Esophagus squamous epithelium (tissue), 5 donors: ENCODE data around the gene ILRUN. TPM values are rescaled to one million over a fixed set of nuclear protein-coding genes. Genes with fewer than 3 reads are reported as not detected.

Experiments used
- DNase-seq: peaks from one replicate; lab custom pipeline; 2025; lab: John Stamatoyannopoulos, UW
- H3K27ac ChIP-seq, 4 donors: fragments of 200-600 bp; sonication (generic); one replicate each; pipeline ENCODE4 v1.5.1; 2016 to 2019; ENCODE audit warnings: mild to moderate bottlenecking in 1 of 4
- H3K27me3 ChIP-seq, 4 donors: fragments of 200-600 bp; sonication (generic); 1 replicate in 3 of 4; 2 replicates in 1 of 4; pipeline versions ENCODE4 v1.5.1 to v1.6.0; 2017 to 2021; ENCODE audit warnings: antibody characterized with exemption in 1 of 4
- H3K36me3 ChIP-seq, 3 donors: fragments of 200-600 bp; sonication (generic); one replicate each; pipeline ENCODE4 v1.5.1; 2016 to 2019
- H3K4me1 ChIP-seq, 3 donors: fragments of 200-600 bp; sonication (generic); one replicate each; pipeline ENCODE4 v1.5.1; 2017 to 2019
- H3K4me3 ChIP-seq, 4 donors: fragments of 200-600 bp; sonication (generic); 1 replicate in 3 of 4; 2 replicates in 1 of 4; pipeline ENCODE4 v1.5.1; 2016 to 2019; ENCODE audit warnings: mild to moderate bottlenecking in 2 of 4, moderate library complexity in 1 of 4
- H3K9me3 ChIP-seq, 3 donors: fragments of 200-600 bp; sonication (generic); one replicate each; pipeline ENCODE4 v1.5.1; 2016 to 2019
- POLR2A ChIP-seq, 4 donors: fragments of 450-650 bp; IDR thresholded peaks; one replicate each; pipeline ENCODE4 v1.6.1; 2017; ENCODE audit warnings: antibody characterized with exemption in 4 of 4, mild to moderate bottlenecking in 4 of 4, moderate library complexity in 3 of 4
- WGBS, 2 donors: methylation state at CpG; one replicate each; pipeline ENCODE4 v1.1.5; 2018; 5-methylcytosine and 5-hydroxymethylcytosine counted together
- intact Hi-C: fragments of 100-400 bp; cut with DNase I; formaldehyde crosslinking; loops from one replicate; pipeline ENCODE4 v1.15.0; 2022
- total RNA-seq, 4 donors: library from RNA; depleted of rRNA; stranded (reverse); fragments of >200 nt; gene quantifications; one replicate each; pipeline ENCODE4 v1.1.0, GENCODE V29; 2016
- TF ChIP-seq, protein P1 (sequence below), 6 experiments: fragments of 450-650 bp in 4 of 6; fragments of 200-600 bp in 2 of 6; sonication (generic) in 2 of 6; IDR thresholded peaks; one replicate each; pipeline ENCODE4 v1.5.1; 2016 to 2019; ENCODE audit warnings: antibody characterized with exemption in 6 of 6, mild to moderate bottlenecking in 4 of 6, moderate library complexity in 4 of 6
- donor health status: DM: yes; HTN: yes; CAD: no.

ILRUN gene
- total RNA-seq, 4 donors from 2014 or later = 43.8 to 52.8 (median 50.0) TPM

DNA sequence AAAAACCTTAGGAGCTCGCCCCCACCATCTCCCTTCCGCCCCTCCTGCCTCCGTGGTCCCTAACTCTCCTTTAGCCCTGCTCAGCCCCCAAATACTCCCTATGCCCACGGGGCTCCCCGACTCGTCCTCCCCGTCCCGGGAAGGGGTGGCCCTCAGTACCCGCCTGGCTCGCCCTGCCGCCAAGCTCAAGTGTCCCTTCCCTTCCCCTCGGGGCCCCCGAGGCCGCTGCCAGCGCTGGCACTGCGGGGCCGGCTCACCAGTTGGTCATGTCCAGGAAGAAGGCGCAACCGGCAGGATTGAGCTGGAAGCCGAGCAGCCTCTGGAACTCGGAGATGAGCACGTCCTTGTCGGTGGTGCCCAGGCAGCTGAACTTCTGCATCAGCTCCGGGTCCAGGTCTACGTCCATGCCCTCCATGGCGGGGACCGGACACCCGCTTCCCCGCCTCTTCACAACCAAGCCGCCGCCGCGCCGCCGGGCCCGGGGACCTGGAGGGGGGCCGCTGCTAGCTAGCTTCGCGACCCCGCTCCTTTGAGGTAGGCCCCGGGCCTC, 303 bp downstream of the ILRUN start:
- Histone ChIP-seq H3K4me1 (peaks cover 8 to 58% (median 29%) of the 10 kb centered on the region in 3 donors), H3K36me3 (no peaks in the 10 kb centered on the region), H3K4me3 (peak overlapping the region; percentile 78 to 98 (median 92)), H3K27me3 (no peaks in the 10 kb centered on the region), H3K9me3 (no peaks in the 10 kb centered on the region), H3K27ac (peak overlapping the region; percentile 96 to 98 (median 97))
- 0 to 1% methylated on average over 4 to 9 of the region's 41 CpGs for WGBS, 2 donors
- no peak for DNase-seq
- intact Hi-C loops = no loop called here
- TF ChIP-seq POLR2A (IDR thresholded peaks at IDR 0.05) = no peak
- TF ChIP-seq, protein P1, sequence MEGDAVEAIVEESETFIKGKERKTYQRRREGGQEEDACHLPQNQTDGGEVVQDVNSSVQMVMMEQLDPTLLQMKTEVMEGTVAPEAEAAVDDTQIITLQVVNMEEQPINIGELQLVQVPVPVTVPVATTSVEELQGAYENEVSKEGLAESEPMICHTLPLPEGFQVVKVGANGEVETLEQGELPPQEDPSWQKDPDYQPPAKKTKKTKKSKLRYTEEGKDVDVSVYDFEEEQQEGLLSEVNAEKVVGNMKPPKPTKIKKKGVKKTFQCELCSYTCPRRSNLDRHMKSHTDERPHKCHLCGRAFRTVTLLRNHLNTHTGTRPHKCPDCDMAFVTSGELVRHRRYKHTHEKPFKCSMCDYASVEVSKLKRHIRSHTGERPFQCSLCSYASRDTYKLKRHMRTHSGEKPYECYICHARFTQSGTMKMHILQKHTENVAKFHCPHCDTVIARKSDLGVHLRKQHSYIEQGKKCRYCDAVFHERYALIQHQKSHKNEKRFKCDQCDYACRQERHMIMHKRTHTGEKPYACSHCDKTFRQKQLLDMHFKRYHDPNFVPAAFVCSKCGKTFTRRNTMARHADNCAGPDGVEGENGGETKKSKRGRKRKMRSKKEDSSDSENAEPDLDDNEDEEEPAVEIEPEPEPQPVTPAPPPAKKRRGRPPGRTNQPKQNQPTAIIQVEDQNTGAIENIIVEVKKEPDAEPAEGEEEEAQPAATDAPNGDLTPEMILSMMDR (IDR thresholded peaks at IDR 0.05) = no peak

DNA sequence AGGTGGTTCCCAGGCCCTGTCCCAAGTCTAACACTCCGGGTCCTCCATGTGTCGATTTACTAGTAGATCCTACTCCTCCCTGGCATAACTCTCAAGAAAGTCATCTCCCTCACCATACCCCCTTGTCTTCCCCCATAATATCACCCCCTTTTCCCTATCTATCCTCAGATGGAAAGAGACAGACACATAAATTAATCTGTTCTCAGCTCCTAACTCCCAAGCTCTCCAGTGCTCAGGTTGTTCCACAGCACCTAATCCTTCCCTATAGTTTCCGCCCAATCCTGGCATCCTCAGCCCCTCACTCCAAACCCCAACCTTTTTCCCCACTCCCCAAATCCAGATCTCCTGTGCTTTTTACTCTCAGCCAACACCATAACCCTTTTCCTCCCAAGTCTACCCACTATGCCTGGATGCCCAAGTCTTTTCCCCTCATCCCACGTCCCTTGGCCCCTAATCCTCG, 808 bp downstream of the ILRUN start:
- Histone ChIP-seq H3K27me3 (no peaks in the 10 kb centered on the region), H3K36me3 (no peaks in the 10 kb centered on the region), H3K27ac (peak overlapping the region; percentile 96 to 98 (median 97)), H3K4me1 (peaks cover 8 to 63% (median 29%) of the 10 kb centered on the region in 3 donors), H3K9me3 (no peaks in the 10 kb centered on the region), H3K4me3 (peak overlapping the region; percentile 78 to 98 (median 92))
- TF ChIP-seq, protein P1 (IDR thresholded peaks at IDR 0.05) = no peak
- TF ChIP-seq POLR2A (IDR thresholded peaks at IDR 0.05) = no peak
- WGBS, 2 donors = 6 to 8% methylated on average over 5 of the region's 5 CpGs
- DNase-seq = no peak
- intact Hi-C loops = no loop called here

DNA sequence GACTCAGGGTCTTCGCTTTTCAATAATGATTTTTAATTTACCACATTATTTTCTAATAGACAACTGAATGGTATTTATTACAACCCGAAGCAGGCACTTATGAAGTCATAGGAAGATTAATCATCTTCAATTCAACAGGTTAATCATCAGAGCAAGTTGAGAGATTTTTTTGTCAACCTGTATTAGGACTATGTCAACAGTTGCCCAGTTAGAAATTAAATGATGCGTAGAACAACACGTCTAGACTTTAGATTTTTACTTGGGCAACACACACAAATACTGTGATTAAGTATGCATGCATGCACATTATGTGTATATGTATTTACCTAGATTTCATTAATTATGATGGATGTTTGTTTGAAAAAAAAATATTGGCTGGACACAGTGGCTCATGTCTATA, 4.3 kb downstream of the ILRUN start:
- Histone ChIP-seq H3K4me3 (no peak overlapping the region), H3K9me3 (no peaks in the 10 kb centered on the region), H3K4me1 (peaks cover 8 to 77% (median 29%) of the 10 kb centered on the region in 3 donors), H3K27ac (no peak overlapping the region), H3K36me3 (no peaks in the 10 kb centered on the region), H3K27me3 (no peaks in the 10 kb centered on the region)
- intact Hi-C loops = no loop called here
- 58 to 62% methylated on average over 4 of the region's 4 CpGs for WGBS, 2 donors
- no peak for DNase-seq
- no peak for TF ChIP-seq POLR2A (IDR thresholded peaks at IDR 0.05)
- TF ChIP-seq, protein P1 (IDR thresholded peaks at IDR 0.05) = no peak

DNA sequence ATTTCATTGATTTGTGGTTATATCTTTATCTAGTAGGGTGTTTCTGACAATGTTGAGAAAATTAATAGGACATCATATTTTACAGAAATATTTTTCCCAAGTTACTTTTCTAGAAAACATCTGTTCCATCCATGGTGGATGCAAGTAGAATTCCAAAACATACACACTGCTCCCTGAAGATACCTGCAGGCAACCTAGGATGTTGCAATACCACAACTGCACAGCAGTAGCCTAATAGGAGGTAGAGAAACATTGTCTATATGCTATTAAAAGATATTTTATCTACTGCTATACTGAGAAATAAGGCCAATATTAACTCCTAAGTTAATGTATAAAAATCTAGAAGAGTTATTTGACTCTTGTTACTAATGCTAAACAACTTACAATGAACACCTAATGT, 6.8 kb downstream of the ILRUN start:
- H3K36me3 ChIP-seq = no peaks in the 10 kb centered on the region
- H3K9me3 ChIP-seq = no peaks in the 10 kb centered on the region
- intact Hi-C loops = no loop called here
- TF ChIP-seq, protein P1 (IDR thresholded peaks at IDR 0.05) = no peak
- TF ChIP-seq POLR2A (IDR thresholded peaks at IDR 0.05) = no peak
- no peak for DNase-seq
- H3K4me3 ChIP-seq = no peak overlapping the region
- no peak overlapping the region for H3K27ac ChIP-seq
- no peaks in the 10 kb centered on the region for H3K27me3 ChIP-seq
- peaks cover 0 to 66% (median 24%) of the 10 kb centered on the region in 3 donors for H3K4me1 ChIP-seq

DNA sequence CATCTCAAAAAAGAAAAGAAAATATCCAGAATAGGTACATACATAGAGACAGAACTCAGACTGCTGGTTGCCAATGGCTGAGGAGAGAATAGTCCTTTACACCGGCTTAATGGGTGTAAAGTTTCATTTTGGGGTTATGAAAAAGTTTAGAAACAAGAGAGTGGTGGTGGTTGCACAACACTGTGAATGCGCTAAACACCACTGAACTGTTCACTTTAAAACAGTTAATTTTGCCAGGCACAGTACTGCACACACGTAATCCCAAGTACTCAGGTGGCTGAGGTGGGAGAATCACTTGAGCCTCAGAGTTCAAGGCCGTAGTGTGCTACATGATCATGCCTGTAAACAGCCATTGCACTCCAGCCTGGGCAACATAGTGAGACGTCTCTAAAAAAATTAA, 7.6 kb downstream of the ILRUN start:
- intact Hi-C loops = no loop called here
- H3K27me3 ChIP-seq = no peaks in the 10 kb centered on the region
- no peaks in the 10 kb centered on the region for H3K36me3 ChIP-seq
- no peak overlapping the region for H3K27ac ChIP-seq
- no peak overlapping the region for H3K4me3 ChIP-seq
- peaks cover 0 to 66% (median 16%) of the 10 kb centered on the region in 3 donors for H3K4me1 ChIP-seq
- TF ChIP-seq, protein P1 (IDR thresholded peaks at IDR 0.05) = no peak
- TF ChIP-seq POLR2A (IDR thresholded peaks at IDR 0.05) = no peak
- H3K9me3 ChIP-seq = no peaks in the 10 kb centered on the region
- WGBS, 2 donors = 83 to 90% methylated on average over 5 of the region's 5 CpGs
- DNase-seq = no peak
